Parathyroid adenoma (tissue), 2 donors: Measurements from ENCODE around the gene PNMA6E.

Experiments used
- H2AFZ ChIP-seq: fragments of 300-600 bp; sonication (generic); one replicate; pipeline ENCODE4 v1.7.0; 2017; ENCODE audit warnings: antibody characterized with exemption, mild to moderate bottlenecking
- H3K27ac ChIP-seq: fragments of 300-600 bp; sonication (generic); one replicate; pipeline ENCODE4 v1.7.0; 2017
- H3K27me3 ChIP-seq: fragments of 300-600 bp; sonication (generic); one replicate; pipeline ENCODE4 v1.7.0; 2017; ENCODE audit warnings: low read length; ENCODE audit not compliant: control insufficient read depth, insufficient read depth
- H3K36me3 ChIP-seq: fragments of 300-600 bp; sonication (generic); one replicate; pipeline ENCODE4 v1.7.0; 2017; ENCODE audit warnings: low read length; ENCODE audit not compliant: control insufficient read depth, insufficient read depth
- H3K4me1 ChIP-seq: fragments of 300-600 bp; sonication (generic); one replicate; pipeline ENCODE4 v1.7.0; 2017; ENCODE audit warnings: control low read depth
- H3K4me2 ChIP-seq: fragments of 300-600 bp; sonication (generic); one replicate; pipeline ENCODE4 v1.7.0; 2017; ENCODE audit warnings: low read length
- H3K4me3 ChIP-seq: fragments of 300-600 bp; sonication (generic); one replicate; pipeline ENCODE4 v1.7.0; 2017; ENCODE audit warnings: low read depth, low read length
- H3K79me2 ChIP-seq: fragments of 300-600 bp; sonication (generic); one replicate; pipeline ENCODE4 v1.7.0; 2017; ENCODE audit warnings: control low read depth
- H3K9ac ChIP-seq: fragments of 300-600 bp; sonication (generic); one replicate; pipeline ENCODE4 v1.7.0; 2017; ENCODE audit warnings: mild to moderate bottlenecking
- H3K9me3 ChIP-seq: fragments of 300-600 bp; sonication (generic); one replicate; pipeline ENCODE4 v1.7.0; 2017; ENCODE audit warnings: low read length; ENCODE audit not compliant: control insufficient read depth
- CTCF ChIP-seq: fragments of 300-600 bp; sonication (generic); IDR thresholded peaks from one replicate; pipeline ENCODE4 v1.7.0; 2017; ENCODE audit warnings: antibody characterized with exemption, mild to moderate bottlenecking
- donor health status: primary hyperparathyroidism.

PNMA6E gene

GRCh38 chrX:153448556-153449367, 47.6 kb upstream of the PNMA6E start:
- Histone ChIP-seq H3K9me3 (no peaks in the 10 kb centered on the region), H3K4me2 (no peak overlapping the region), H3K4me1 (no peaks in the 10 kb centered on the region), H3K27ac (no peak overlapping the region), H3K9ac (no peak overlapping the region), H3K79me2 (no peaks in the 10 kb centered on the region), H3K36me3 (no peaks in the 10 kb centered on the region), H3K27me3 (no peaks in the 10 kb centered on the region), H2AFZ (no peak overlapping the region), H3K4me3 (no peak overlapping the region)
- no peak for TF ChIP-seq CTCF

DNA sequence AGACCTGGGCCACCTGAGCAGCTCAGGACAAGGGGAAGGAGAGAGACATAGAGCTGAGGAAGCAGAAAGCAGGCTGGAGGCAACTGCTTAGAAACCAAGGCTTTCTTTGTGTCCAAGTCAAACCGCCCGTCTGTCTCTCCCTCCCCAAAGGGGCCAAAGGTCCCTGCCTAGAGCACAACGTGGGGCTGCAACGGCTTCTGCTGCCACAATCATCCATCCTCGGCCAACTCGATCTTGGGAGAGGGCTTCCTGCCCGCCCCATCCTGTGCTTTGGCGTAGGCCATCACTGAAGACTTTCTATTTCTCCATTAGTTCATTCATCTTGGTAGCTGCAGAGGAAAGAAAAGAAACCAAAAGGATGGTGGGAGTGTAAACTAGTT, 46.4 kb upstream of the PNMA6E start:
- Histone ChIP-seq H3K27ac (no peak overlapping the region), H3K36me3 (no peaks in the 10 kb centered on the region), H3K27me3 (no peaks in the 10 kb centered on the region), H3K9ac (no peak overlapping the region), H3K4me3 (no peak overlapping the region), H3K9me3 (no peaks in the 10 kb centered on the region), H3K4me2 (no peak overlapping the region), H3K79me2 (no peaks in the 10 kb centered on the region), H3K4me1 (no peaks in the 10 kb centered on the region), H2AFZ (no peak overlapping the region)
- no peak for TF ChIP-seq CTCF

DNA sequence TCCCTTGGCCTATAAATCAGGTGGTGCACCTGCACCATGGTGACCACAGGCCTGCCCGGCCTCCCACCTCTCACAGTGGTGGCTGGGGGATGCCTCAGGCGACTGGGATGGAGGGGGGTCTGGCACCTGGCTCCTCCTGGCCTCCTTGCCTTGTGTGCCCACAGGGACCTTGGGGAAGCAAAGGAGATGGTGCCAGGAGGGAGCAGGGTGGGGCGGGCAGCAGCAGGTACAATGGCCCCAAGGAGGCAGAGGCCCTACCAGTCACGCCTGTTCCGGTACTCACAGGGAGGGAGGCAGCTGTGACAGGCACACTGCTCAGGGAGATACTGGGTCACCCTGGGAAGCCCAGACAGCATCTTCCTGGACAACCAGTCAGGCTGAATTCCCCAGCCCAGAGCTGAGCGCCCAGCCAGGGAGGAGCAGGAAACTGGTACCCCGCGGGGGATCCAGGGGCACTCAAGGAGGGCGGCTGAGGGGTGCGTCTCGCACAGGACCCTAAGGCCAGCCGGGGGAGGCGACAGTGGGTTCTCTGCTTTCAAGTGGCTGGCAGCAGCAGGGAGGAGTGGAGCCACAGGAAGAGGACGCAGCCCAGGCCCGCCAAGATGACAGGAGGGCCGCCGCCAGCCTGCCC, 45.9 kb upstream of the PNMA6E start:
- Histone ChIP-seq H3K4me1 (no peaks in the 10 kb centered on the region), H3K27me3 (no peaks in the 10 kb centered on the region), H3K36me3 (no peaks in the 10 kb centered on the region), H3K4me2 (no peak overlapping the region), H3K27ac (no peak overlapping the region), H2AFZ (no peak overlapping the region), H3K4me3 (no peak overlapping the region), H3K9ac (no peak overlapping the region), H3K9me3 (no peaks in the 10 kb centered on the region), H3K79me2 (no peaks in the 10 kb centered on the region)
- no peak for TF ChIP-seq CTCF

DNA sequence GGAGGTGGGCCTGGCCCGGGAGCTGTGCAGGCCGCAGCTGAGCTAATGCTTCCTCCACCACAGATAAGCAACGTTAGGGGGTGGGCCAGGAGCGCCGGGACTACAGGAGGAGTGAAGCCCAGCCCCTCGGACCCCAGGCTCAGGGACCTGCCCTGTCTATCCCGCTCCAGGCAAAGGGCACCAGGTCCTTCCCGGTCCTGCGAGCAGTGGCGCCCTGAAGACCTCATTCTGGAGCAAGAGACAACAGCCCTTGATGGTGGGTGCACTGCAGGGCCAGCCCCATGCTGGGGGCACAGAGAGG, 45.4 kb upstream of the PNMA6E start:
- no peak overlapping the region for H3K4me2 ChIP-seq
- H3K9ac ChIP-seq = no peak overlapping the region
- no peaks in the 10 kb centered on the region for H3K36me3 ChIP-seq
- H3K9me3 ChIP-seq = no peaks in the 10 kb centered on the region
- no peaks in the 10 kb centered on the region for H3K27me3 ChIP-seq
- H3K4me3 ChIP-seq = no peak overlapping the region
- no peaks in the 10 kb centered on the region for H3K79me2 ChIP-seq
- H3K27ac ChIP-seq = no peak overlapping the region
- no peaks in the 10 kb centered on the region for H3K4me1 ChIP-seq
- TF ChIP-seq CTCF = no peak
- no peak overlapping the region for H2AFZ ChIP-seq
